Keratinocyte (primary cell): Measurements from ENCODE around the gene RBCK1.

Experiments
- CTCF ChIP-seq, 3 experiments: IDR thresholded peaks in 1 of 3; conservative IDR thresholded peaks in 1 of 3; optimal IDR thresholded peaks in 1 of 3; 2 replicates in 2 of 3; 3 replicates in 1 of 3; pipeline versions ENCODE3 to v1.5.1; 2011; ENCODE audit warnings: low read length in 3 of 3, mild to moderate bottlenecking in 3 of 3, moderate library complexity in 2 of 3, control low read depth in 1 of 3, inconsistent platforms in 1 of 3; ENCODE audit not compliant: insufficient read depth in 2 of 3; ENCODE audit errors: extremely low read depth in 1 of 3
- EZH2 ChIP-seq: IDR thresholded peaks from one replicate; pipeline ENCODE4 v1.6.1; 2012; ENCODE audit warnings: inconsistent platforms, mild to moderate bottlenecking, low read length, moderate library complexity

- TF ChIP-seq CTCF (optimal IDR thresholded peaks at IDR 0.05 in 1 of 3, IDR thresholded peaks at IDR 0.05 in 1 of 3, conservative IDR thresholded peaks at IDR 0.05 in 1 of 3; ENCODE audit: extremely low read depth in 1 of 3, insufficient read depth in 2 of 3, low read length in 3 of 3) (no peak), EZH2 (no peak)
Measured at GRCh38 chr20:434221-434620, 26.1 kb downstream of the RBCK1 start.
